ENCODE results near the gene FHL3.

The FHL3 gene

DNA sequence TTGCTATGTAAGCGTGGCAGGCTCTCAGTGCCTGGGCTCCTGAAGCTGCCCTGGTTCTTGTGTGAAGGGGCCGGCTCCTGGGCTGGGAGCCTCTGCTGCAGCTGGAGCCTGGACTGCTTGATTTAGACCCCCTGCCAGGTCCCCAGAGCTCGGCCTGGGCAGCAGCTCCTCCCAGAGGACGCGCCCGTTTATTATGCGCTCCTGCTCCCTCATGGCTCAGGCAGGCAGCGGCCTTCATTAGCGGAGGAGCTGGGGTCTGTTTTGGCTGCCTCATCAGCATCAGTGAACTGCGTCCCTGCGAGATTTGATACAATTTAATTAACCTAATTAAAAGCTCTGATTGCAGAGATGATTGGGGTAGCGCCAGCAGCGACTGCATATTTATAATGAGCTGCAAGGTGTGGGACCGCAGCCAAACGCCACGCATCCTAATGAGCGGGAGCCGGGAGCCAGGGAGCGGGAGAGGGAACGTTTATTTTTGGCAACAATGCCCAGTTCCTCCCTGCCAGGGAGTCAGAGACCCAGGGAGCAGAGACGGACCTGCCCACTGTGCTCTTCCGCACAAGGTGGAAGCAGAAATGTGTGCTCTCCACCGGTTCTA is 23.9 kb upstream of the FHL3 start:
- TF ChIP-seq CTCF (IDR thresholded peaks at IDR 0.05), result no peak

DNA sequence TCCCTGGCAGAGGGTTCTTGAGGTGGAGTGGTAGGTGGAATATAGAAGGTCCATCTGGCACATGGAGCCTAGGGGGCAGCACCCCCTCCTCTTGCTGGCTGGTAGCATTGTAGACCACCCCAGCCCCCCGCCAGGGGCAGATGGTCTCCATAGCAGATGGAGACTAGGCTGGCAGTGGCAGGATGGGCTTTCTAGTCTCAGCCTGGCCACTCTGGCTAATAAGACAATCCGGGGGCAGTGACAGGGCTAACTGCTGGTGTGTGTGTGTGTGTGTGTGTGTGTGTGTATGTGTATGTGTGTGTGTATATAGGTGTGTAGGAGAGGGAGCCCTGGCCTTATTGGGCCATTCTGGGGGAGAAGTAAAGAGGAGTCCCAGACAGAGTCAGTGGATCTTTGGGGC is 23.4 kb upstream of the FHL3 start:
- no peak for TF ChIP-seq CTCF (IDR thresholded peaks at IDR 0.05)

DNA sequence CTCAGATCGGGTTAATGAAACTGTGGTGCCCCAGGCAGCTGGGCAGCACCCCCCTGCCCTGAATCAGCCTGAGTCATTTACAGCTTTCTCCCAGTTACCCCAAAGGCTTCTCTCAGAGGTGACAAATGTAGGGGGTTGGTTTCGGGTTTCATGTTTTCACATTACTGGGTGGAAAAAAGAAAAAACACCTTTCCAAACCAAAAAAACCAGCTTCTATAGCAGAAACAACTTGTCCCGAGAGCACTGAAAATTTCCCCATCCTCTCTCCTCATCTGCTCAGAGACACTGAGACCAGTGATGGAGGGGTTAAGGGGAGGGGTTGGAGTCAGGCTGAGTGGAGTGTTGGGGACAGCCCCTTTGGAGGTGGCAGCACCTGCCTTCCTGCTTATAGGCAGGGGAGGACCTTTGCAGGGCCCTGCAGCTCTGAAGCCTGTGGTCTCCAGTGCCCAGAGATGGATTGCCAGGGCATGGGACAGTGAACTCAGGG is 22.8 kb upstream of the FHL3 start:
- TF ChIP-seq CTCF (IDR thresholded peaks at IDR 0.05), result no peak

DNA sequence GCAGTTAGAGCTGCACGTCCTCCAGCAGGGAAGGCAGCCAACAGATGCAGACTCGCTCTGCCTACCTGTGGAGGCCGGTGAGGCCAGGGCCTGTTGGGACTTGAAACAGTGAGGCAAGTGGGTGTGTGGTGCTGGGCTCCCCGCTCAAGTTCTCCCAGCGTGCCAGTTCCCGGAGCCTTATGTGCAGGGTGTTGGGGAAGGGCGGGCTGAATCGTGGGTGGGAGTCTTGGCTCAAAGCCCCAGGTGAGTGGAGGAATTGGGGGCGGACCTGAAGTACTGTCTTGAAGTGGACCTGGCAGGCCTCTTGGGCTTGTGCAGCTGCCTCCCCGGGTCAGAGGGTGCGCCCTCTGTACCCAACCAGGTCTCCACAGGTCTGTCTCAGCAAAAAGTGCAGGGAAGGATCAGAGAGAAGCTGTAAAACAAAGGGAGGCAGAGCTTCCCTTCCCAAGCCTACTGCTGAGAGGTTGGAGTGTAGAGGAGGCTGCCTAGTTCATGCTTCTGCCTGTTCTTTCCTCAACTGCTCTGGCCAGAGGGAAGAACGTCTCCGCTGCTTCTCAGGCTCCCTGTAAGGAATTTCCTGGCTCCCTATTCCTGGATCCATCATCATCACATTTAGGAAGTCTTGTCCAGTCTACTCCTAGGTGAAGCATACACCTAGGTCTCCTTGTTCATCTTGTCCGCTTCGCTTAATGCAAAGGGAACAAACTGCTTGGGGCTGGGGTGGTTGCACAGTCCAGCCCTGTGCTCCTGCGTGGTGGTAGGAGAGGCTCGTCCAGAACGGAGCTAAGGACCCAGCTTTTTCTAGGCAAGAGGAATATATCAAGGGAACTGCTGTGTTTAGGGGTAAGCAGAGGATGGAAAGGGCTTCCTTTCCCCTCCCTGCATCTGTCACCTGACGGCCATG is 22.1 kb upstream of the FHL3 start:
- TF ChIP-seq CTCF (IDR thresholded peaks at IDR 0.05), result no peak

- peak; percentile 62 for TF ChIP-seq CTCF (IDR thresholded peaks at IDR 0.05)
Measured at GRCh38 chr1:38026592-38027200, 21.4 kb upstream of the FHL3 start.

- TF ChIP-seq CTCF (IDR thresholded peaks at IDR 0.05), result no peak
Measured at GRCh38 chr1:38025664-38026063, 20.4 kb upstream of the FHL3 start.

- TF ChIP-seq CTCF (IDR thresholded peaks at IDR 0.05), result no peak
Measured at GRCh38 chr1:38025233-38025632, 19.9 kb upstream of the FHL3 start.

All from LNCAP (cell line).